Measurements from ENCODE around the gene STARD4.
A peak's percentile ranks its signal among the peaks of the same experiment; 100 is the strongest.

STARD4 gene

GRCh38 chr5:111463311-111463710 lies 49.0 kb downstream of the STARD4 start:
- no peak overlapping the region for H3K27ac Mint-ChIP-seq
- no peaks in the 10 kb centered on the region for H3K36me3 Mint-ChIP-seq
- H3K4me1 Mint-ChIP-seq = peaks cover 6% of the 10 kb centered on the region
- H3K27me3 Mint-ChIP-seq = no peaks in the 10 kb centered on the region
- no peak for ATAC-seq
- peaks cover 3% of the 10 kb centered on the region for H3K9me3 Mint-ChIP-seq
- no peak overlapping the region for H3K4me3 Mint-ChIP-seq

- Mint-ChIP-seq H3K4me1 (peaks cover 6% of the 10 kb centered on the region), H3K27ac (no peak overlapping the region), H3K27me3 (no peaks in the 10 kb centered on the region), H3K36me3 (no peaks in the 10 kb centered on the region), H3K9me3 (peaks cover 3% of the 10 kb centered on the region), H3K4me3 (no peak overlapping the region)
- ATAC-seq = no peak
Measured at GRCh38 chr5:111461934-111462333, 50.4 kb downstream of the STARD4 start.

- Mint-ChIP-seq H3K4me3 (no peak overlapping the region), H3K4me1 (peaks cover 6% of the 10 kb centered on the region), H3K27me3 (no peaks in the 10 kb centered on the region), H3K9me3 (peaks cover 3% of the 10 kb centered on the region), H3K36me3 (no peaks in the 10 kb centered on the region), H3K27ac (no peak overlapping the region)
- ATAC-seq = peak; percentile 31
Measured at GRCh38 chr5:111461255-111461671, 51.1 kb downstream of the STARD4 start.

GRCh38 chr5:111454776-111455175 lies 57.6 kb downstream of the STARD4 start:
- Mint-ChIP-seq H3K27me3 (no peaks in the 10 kb centered on the region), H3K27ac (no peak overlapping the region), H3K4me3 (no peak overlapping the region), H3K36me3 (no peaks in the 10 kb centered on the region), H3K9me3 (no peaks in the 10 kb centered on the region), H3K4me1 (no peaks in the 10 kb centered on the region)
- ATAC-seq = no peak

- Mint-ChIP-seq H3K4me1 (no peaks in the 10 kb centered on the region), H3K36me3 (no peaks in the 10 kb centered on the region), H3K4me3 (no peak overlapping the region), H3K27me3 (no peaks in the 10 kb centered on the region), H3K9me3 (no peaks in the 10 kb centered on the region), H3K27ac (no peak overlapping the region)
- no peak for ATAC-seq
Measured at GRCh38 chr5:111454198-111454622, 58.1 kb downstream of the STARD4 start.

GRCh38 chr5:111453747-111454146 lies 58.6 kb downstream of the STARD4 start:
- Mint-ChIP-seq H3K9me3 (no peaks in the 10 kb centered on the region), H3K27ac (no peak overlapping the region), H3K36me3 (no peaks in the 10 kb centered on the region), H3K4me3 (no peak overlapping the region), H3K27me3 (no peaks in the 10 kb centered on the region), H3K4me1 (no peaks in the 10 kb centered on the region)
- no peak for ATAC-seq

GRCh38 chr5:111453295-111453694 lies 59.0 kb downstream of the STARD4 start:
- H3K9me3 Mint-ChIP-seq = no peaks in the 10 kb centered on the region
- no peaks in the 10 kb centered on the region for H3K36me3 Mint-ChIP-seq
- no peak for ATAC-seq
- no peak overlapping the region for H3K27ac Mint-ChIP-seq
- no peaks in the 10 kb centered on the region for H3K4me1 Mint-ChIP-seq
- H3K27me3 Mint-ChIP-seq = no peaks in the 10 kb centered on the region
- no peak overlapping the region for H3K4me3 Mint-ChIP-seq

GRCh38 chr5:111447822-111448221 lies 64.5 kb downstream of the STARD4 start:
- H3K36me3 Mint-ChIP-seq = no peaks in the 10 kb centered on the region
- H3K27me3 Mint-ChIP-seq = no peaks in the 10 kb centered on the region
- no peak overlapping the region for H3K27ac Mint-ChIP-seq
- no peaks in the 10 kb centered on the region for H3K4me1 Mint-ChIP-seq
- no peak for ATAC-seq
- no peak overlapping the region for H3K4me3 Mint-ChIP-seq
- no peaks in the 10 kb centered on the region for H3K9me3 Mint-ChIP-seq

- no peak for ATAC-seq
- H3K27ac Mint-ChIP-seq = no peak overlapping the region
- no peaks in the 10 kb centered on the region for H3K4me1 Mint-ChIP-seq
- no peak overlapping the region for H3K4me3 Mint-ChIP-seq
- H3K27me3 Mint-ChIP-seq = no peaks in the 10 kb centered on the region
- H3K9me3 Mint-ChIP-seq = no peaks in the 10 kb centered on the region
- H3K36me3 Mint-ChIP-seq = no peaks in the 10 kb centered on the region
Measured at GRCh38 chr5:111447099-111447498, 65.2 kb downstream of the STARD4 start.
